Activated T-helper 1 cell treated with Interleukin-2 at 50 U/mL for 16 hours (primary cell): ENCODE measurements around the gene MYCN.
"Not testable (repeated sequence)": the region's sequence is repeated elsewhere in the genome, so short reads cannot be mapped to it uniquely, and the experiment has no call there.

ENCODE experiments used
- DNase-seq: peaks from one replicate; pipeline ENCODE4 v3.0.0-alpha.2; 2020; ENCODE audit warnings: low read depth

MYCN gene

GRCh38 chr2:15957881-15958713 lies 17.7 kb downstream of the MYCN start:
- DNase-seq, result no peak

- DNase-seq, result no peak
Measured at GRCh38 chr2:15959331-15960153, 19.2 kb downstream of the MYCN start.

GRCh38 chr2:15960154-15960520 lies 19.8 kb downstream of the MYCN start:
- DNase-seq, result not testable (repeated sequence)

- not testable (repeated sequence) for DNase-seq
Measured at GRCh38 chr2:15963109-15963976, 23.0 kb downstream of the MYCN start.

GRCh38 chr2:15963977-15964670 lies 23.8 kb downstream of the MYCN start:
- DNase-seq, result no peak

GRCh38 chr2:15964936-15965563 lies 24.7 kb downstream of the MYCN start:
- no peak for DNase-seq

- DNase-seq, result no peak
Measured at GRCh38 chr2:15965564-15966019, 25.2 kb downstream of the MYCN start.

GRCh38 chr2:15967415-15968279 lies 27.3 kb downstream of the MYCN start:
- DNase-seq, result no peak

GRCh38 chr2:15968280-15969178 lies 28.2 kb downstream of the MYCN start:
- DNase-seq, result no peak

- DNase-seq, result no peak
Measured at GRCh38 chr2:15969214-15969613, 28.9 kb downstream of the MYCN start.

- DNase-seq, result no peak
Measured at GRCh38 chr2:15970701-15971100, 30.4 kb downstream of the MYCN start.

GRCh38 chr2:15971351-15971750 lies 31.0 kb downstream of the MYCN start:
- DNase-seq, result no peak

- no peak for DNase-seq
Measured at GRCh38 chr2:15971831-15972522, 31.6 kb downstream of the MYCN start.

- DNase-seq, result no peak
Measured at GRCh38 chr2:15973481-15974401, 33.4 kb downstream of the MYCN start.

GRCh38 chr2:15974565-15975260 lies 34.4 kb downstream of the MYCN start:
- DNase-seq, result no peak

GRCh38 chr2:15975261-15975600 lies 34.9 kb downstream of the MYCN start:
- no peak for DNase-seq

- DNase-seq, result no peak
Measured at GRCh38 chr2:15975676-15976075, 35.3 kb downstream of the MYCN start.
